ENCODE results near the gene SCO2. TPM values are rescaled to one million over a fixed set of nuclear protein-coding genes. Genes with fewer than 3 reads are reported as not detected.

SCO2 gene
- total and polyA plus RNA-seq, 2 of the 4 experiments (the other 2 are of a cell fraction), result 1.3 to 1.9 TPM

GRCh38 chr22:50504369-50505211, 20.8 kb downstream of the SCO2 start:
- Histone ChIP-seq H2BK5ac (ENCODE audit: low read depth, low read length, poor library complexity, severe bottlenecking) (no peak overlapping the region), H3K9me1 (ENCODE audit: insufficient read depth, low read length) (no peaks in the 10 kb centered on the region), H4K8ac (ENCODE audit: low read depth in 2 of 2, low read length in 2 of 2) (no peak overlapping the region), H4K20me1 (ENCODE audit: insufficient read depth, low read length) (no peaks in the 10 kb centered on the region; the same call in 1 of the 2 replicates), H3K27me3 (ENCODE audit: control insufficient read depth, insufficient read depth, low read length) (no peaks in the 10 kb centered on the region), H2AFZ (replicated peaks; ENCODE audit: low read length, poor library complexity) (no peak overlapping the region), H3K4me1 (ENCODE audit: control insufficient read depth, insufficient read depth, low read length) (peaks cover 4% of the 10 kb centered on the region), H3K23ac (ENCODE audit: low read depth, low read length) (no peak overlapping the region), H4K91ac (ENCODE audit: insufficient read depth, low read depth, low read length) (no peak overlapping the region), H4K5ac (ENCODE audit: low read depth, low read length) (no peak overlapping the region), H3K79me1 (ENCODE audit: low read depth in 1 of 2, low read length in 2 of 2) (peaks cover 8 to 45% of the 10 kb centered on the region in 2 experiments), H3K56ac (ENCODE audit: extremely low read depth, insufficient read depth, low read length) (no peak overlapping the region), H2AK9ac (replicated peaks; ENCODE audit: low read depth, low read length, poor library complexity) (no peak overlapping the region), H2AK5ac (ENCODE audit: low read depth, low read length) (no peak overlapping the region), H3K27ac (ENCODE audit: insufficient read depth, low read length) (no peak overlapping the region), H3K4ac (ENCODE audit: low read depth, low read length) (no peak overlapping the region), H3K36me3 (ENCODE audit: control insufficient read depth, insufficient read depth, low read length) (peaks cover 28% of the 10 kb centered on the region), H2BK120ac (ENCODE audit: low read depth, low read length) (no peak overlapping the region), H3K9ac (ENCODE audit: low read depth, low read length) (no peak overlapping the region), H3K4me2 (ENCODE audit: low read depth, low read length) (no peak overlapping the region), H2BK20ac (ENCODE audit: low read depth, low read length) (no peak overlapping the region), H2BK15ac (ENCODE audit: low read depth, low read length) (no peak overlapping the region), H3K18ac (ENCODE audit: low read depth, low read length) (no peak overlapping the region), H3K14ac (replicated peaks; ENCODE audit: low read depth, low read length) (no peak overlapping the region), H3K4me3 (ENCODE audit: insufficient read depth, low read depth, low read length) (no peak overlapping the region), H3K9me3 (ENCODE audit: control insufficient read depth, insufficient read depth, low read length) (no peaks in the 10 kb centered on the region)
- CTCF ChIA-PET, result no interaction called here
- dilution Hi-C loops (cut with HindIII; ENCODE audit: low sequenced_read_pairs, unreplicated experiment) (no loop called here), intact Hi-C loops (cut with micrococcal nuclease) (no loop called here), in situ Hi-C loops (cut with MboI; ENCODE audit: low sequenced_read_pairs) (no loop called here)
- no peak for DNase-seq
- BruUV-seq (replicated peaks), result no TSS peak
- POLR2A ChIA-PET (ENCODE audit: unreplicated experiment), result no interaction called here
- 97% methylated on average over 15 of the region's 44 CpGs; no CpG with 5 or more reads in 1 of the 2 experiments for WGBS, 2 experiments (ENCODE audit: extremely low coverage in 2 of 2, insufficient read length in 1 of 2)
- no peak for ATAC-seq (ENCODE audit: low read depth)
- TF ChIP-seq RCOR1 (IDR thresholded peaks at IDR 0.05; ENCODE audit: insufficient replicate concordance, low read length), result no peak
- TF ChIP-seq FOS (IDR thresholded peaks at IDR 0.05; ENCODE audit: low read depth, low read length), result no peak
- TF ChIP-seq MAZ (IDR thresholded peaks at IDR 0.05; ENCODE audit: borderline replicate concordance, low read depth, low read length), result no peak
- TF ChIP-seq RFX5 (IDR thresholded peaks at IDR 0.05; ENCODE audit: low read depth, low read length), result no peak
- TF ChIP-seq CEBPB (IDR thresholded peaks at IDR 0.05; ENCODE audit: low read depth, low read length), result no peak
- no peak for TF ChIP-seq MAFK (IDR thresholded peaks at IDR 0.05; ENCODE audit: low read depth, low read length)
- TF ChIP-seq ELK1 (IDR thresholded peaks at IDR 0.05; ENCODE audit: borderline replicate concordance, low read depth, low read length), result no peak
- TF ChIP-seq RAD21 (IDR thresholded peaks at IDR 0.05; ENCODE audit: low read length), result no peak
- TF ChIP-seq CTCF (conservative IDR thresholded peaks at IDR 0.05; ENCODE audit: low read depth, low read length), result no peak
- TF ChIP-seq NFE2L2 (IDR thresholded peaks at IDR 0.05; ENCODE audit: low read depth, low read length), result no peak
- no peak for TF ChIP-seq POLR2A (IDR thresholded peaks at IDR 0.05; ENCODE audit: low read depth, low read length)
- no peak for TF ChIP-seq CHD1 (IDR thresholded peaks at IDR 0.05; ENCODE audit: low read depth, low read length)
- no peak for TF ChIP-seq SMC3 (IDR thresholded peaks at IDR 0.05; ENCODE audit: low read depth, low read length)
- TF ChIP-seq MXI1 (IDR thresholded peaks at IDR 0.05; ENCODE audit: borderline replicate concordance, low read depth, low read length), result no peak
- TF ChIP-seq USF2 (IDR thresholded peaks at IDR 0.05; ENCODE audit: low read depth, low read length), result no peak
